ENCODE measurements around the gene CXCL1. TPM values are rescaled to one million over a fixed set of nuclear protein-coding genes. Genes with fewer than 3 reads are reported as not detected.

CXCL1 gene
- total and polyA plus RNA-seq, 2 donors (not counting 1 experiment from before 2014, with no cell fraction given), result 1.4 to 1.5 TPM

GRCh38 chr4:73831569-73831968 lies 37.6 kb upstream of the CXCL1 start:
- H3K9ac ChIP-seq (ENCODE audit: insufficient read depth, low read length), result no peak overlapping the region
- no peak overlapping the region for H3K27ac ChIP-seq (ENCODE audit: insufficient read depth, low read length)
- no peaks in the 10 kb centered on the region for H3K36me3 ChIP-seq (ENCODE audit: control insufficient read depth, insufficient read depth, low read length)
- H4K20me1 ChIP-seq (ENCODE audit: control insufficient read depth, extremely low read depth, insufficient read depth, low read length), result no peaks in the 10 kb centered on the region
- no peaks in the 10 kb centered on the region for H3K27me3 ChIP-seq (ENCODE audit: control insufficient read depth, insufficient read depth, low read length)
- peaks cover 7% of the 10 kb centered on the region for H3K4me1 ChIP-seq (ENCODE audit: control insufficient read depth, extremely low read depth, insufficient read depth, low read length)
- peak in 1 of 2 donors; percentile 70 for DNase-seq (ENCODE audit: low read depth in 2 of 2)
- H3K4me3 ChIP-seq (replicated peaks in 1 of 4; ENCODE audit: control extremely low read depth in 1 of 4, insufficient read depth in 1 of 4, low read depth in 3 of 4, low read length in 4 of 4), result no peak overlapping the region
- H2AFZ ChIP-seq (ENCODE audit: low read length), result no peak overlapping the region
- TF ChIP-seq, protein P1, sequence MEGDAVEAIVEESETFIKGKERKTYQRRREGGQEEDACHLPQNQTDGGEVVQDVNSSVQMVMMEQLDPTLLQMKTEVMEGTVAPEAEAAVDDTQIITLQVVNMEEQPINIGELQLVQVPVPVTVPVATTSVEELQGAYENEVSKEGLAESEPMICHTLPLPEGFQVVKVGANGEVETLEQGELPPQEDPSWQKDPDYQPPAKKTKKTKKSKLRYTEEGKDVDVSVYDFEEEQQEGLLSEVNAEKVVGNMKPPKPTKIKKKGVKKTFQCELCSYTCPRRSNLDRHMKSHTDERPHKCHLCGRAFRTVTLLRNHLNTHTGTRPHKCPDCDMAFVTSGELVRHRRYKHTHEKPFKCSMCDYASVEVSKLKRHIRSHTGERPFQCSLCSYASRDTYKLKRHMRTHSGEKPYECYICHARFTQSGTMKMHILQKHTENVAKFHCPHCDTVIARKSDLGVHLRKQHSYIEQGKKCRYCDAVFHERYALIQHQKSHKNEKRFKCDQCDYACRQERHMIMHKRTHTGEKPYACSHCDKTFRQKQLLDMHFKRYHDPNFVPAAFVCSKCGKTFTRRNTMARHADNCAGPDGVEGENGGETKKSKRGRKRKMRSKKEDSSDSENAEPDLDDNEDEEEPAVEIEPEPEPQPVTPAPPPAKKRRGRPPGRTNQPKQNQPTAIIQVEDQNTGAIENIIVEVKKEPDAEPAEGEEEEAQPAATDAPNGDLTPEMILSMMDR (conservative IDR thresholded peaks at IDR 0.05 in 1 of 2, IDR thresholded peaks at IDR 0.05 in 1 of 2; ENCODE audit: low read depth in 1 of 2, low read length in 2 of 2), result no peak
- TF ChIP-seq EZH2 (IDR thresholded peaks at IDR 0.05; ENCODE audit: low read length, missing control alignments), result no peak
- H3K9me3 ChIP-seq (ENCODE audit: control insufficient read depth, insufficient read depth, low read depth, low read length), result no peaks in the 10 kb centered on the region
- H3K4me2 ChIP-seq (ENCODE audit: extremely low read depth, insufficient read depth, low read length), result no peak overlapping the region
- no peaks in the 10 kb centered on the region for H3K79me2 ChIP-seq (ENCODE audit: control insufficient read depth, insufficient read depth, low read length)

- no peaks in the 10 kb centered on the region for H3K9me3 ChIP-seq (ENCODE audit: control insufficient read depth, insufficient read depth, low read depth, low read length)
- H3K36me3 ChIP-seq (ENCODE audit: control insufficient read depth, insufficient read depth, low read length), result no peaks in the 10 kb centered on the region
- H3K4me2 ChIP-seq (ENCODE audit: extremely low read depth, insufficient read depth, low read length), result no peak overlapping the region
- no peak overlapping the region for H3K27ac ChIP-seq (ENCODE audit: insufficient read depth, low read length)
- H3K9ac ChIP-seq (ENCODE audit: insufficient read depth, low read length), result no peak overlapping the region
- H3K27me3 ChIP-seq (ENCODE audit: control insufficient read depth, insufficient read depth, low read length), result no peaks in the 10 kb centered on the region
- no peaks in the 10 kb centered on the region for H4K20me1 ChIP-seq (ENCODE audit: control insufficient read depth, extremely low read depth, insufficient read depth, low read length)
- DNase-seq (ENCODE audit: low read depth in 2 of 2), result peak; percentile 42 to 95
- no peak overlapping the region for H2AFZ ChIP-seq (ENCODE audit: low read length)
- no peaks in the 10 kb centered on the region for H3K79me2 ChIP-seq (ENCODE audit: control insufficient read depth, insufficient read depth, low read length)
- H3K4me1 ChIP-seq (ENCODE audit: control insufficient read depth, extremely low read depth, insufficient read depth, low read length), result peaks cover 9% of the 10 kb centered on the region
- TF ChIP-seq, protein P1 (conservative IDR thresholded peaks at IDR 0.05 in 1 of 2, IDR thresholded peaks at IDR 0.05 in 1 of 2; ENCODE audit: low read depth in 1 of 2, low read length in 2 of 2), result no peak
- no peak for TF ChIP-seq EZH2 (IDR thresholded peaks at IDR 0.05; ENCODE audit: low read length, missing control alignments)
- H3K4me3 ChIP-seq (replicated peaks in 1 of 4; ENCODE audit: control extremely low read depth in 1 of 4, insufficient read depth in 1 of 4, low read depth in 3 of 4, low read length in 4 of 4), result no peak overlapping the region
These were observed 36.4 kb upstream of the CXCL1 start for GRCh38 chr4:73832651-73833237.

DNA sequence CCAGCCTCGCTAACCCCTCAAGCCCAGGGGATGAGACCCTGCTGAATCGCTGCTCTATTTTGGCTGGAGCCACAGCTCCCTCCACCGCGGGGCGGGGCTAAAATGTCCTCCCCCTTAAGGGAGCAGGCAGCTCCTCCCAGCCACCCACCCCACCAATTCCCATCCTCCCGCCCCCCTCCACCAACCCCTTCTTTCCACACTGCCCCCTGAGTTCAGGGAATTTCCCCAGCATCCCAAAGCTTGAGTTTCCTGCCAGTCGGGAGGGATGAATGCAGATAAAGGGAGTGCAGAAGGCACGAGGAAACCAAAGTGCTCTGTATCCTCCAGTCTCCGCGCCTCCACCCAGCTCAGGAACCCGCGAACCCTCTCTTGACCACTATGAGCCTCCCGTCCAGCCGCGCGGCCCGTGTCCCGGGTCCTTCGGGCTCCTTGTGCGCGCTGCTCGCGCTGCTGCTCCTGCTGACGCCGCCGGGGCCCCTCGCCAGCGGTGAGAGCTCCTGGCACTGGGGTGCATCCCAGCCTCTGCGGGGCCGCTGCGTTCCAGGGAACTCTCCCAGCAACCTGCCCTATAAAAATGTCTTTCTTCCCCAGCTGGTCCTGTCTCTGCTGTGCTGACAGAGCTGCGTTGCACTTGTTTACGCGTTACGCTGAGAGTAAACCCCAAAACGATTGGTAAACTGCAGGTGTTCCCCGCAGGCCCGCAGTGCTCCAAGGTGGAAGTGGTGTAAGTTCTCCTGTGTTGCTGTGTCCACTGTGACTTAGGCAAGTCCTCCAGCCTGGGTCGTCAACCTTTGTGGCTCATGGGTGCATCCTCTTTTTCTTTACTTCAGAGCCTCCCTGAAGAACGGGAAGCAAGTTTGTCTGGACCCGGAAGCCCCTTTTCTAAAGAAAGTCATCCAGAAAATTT lies 32.6 kb upstream of the CXCL1 start, which contains the start of gene CXCL6:
Gene CXCL6, plus strand, starts transcription at position 306 of the 907 bp plus-strand sequence. Its CDS starts 73 bp downstream, at position 379.
- TF ChIP-seq, protein P1 (conservative IDR thresholded peaks at IDR 0.05 in 1 of 2, IDR thresholded peaks at IDR 0.05 in 1 of 2; ENCODE audit: low read depth in 1 of 2, low read length in 2 of 2), result no peak
- TF ChIP-seq EZH2 (IDR thresholded peaks at IDR 0.05; ENCODE audit: low read length, missing control alignments), result no peak
- H3K9ac ChIP-seq (ENCODE audit: insufficient read depth, low read length), result no peak within 1 kb of the TSS
- H3K9me3 ChIP-seq (ENCODE audit: control insufficient read depth, insufficient read depth, low read depth, low read length), result no peaks in the 10 kb centered on the region
- no peak within 1 kb of the TSS for H3K27ac ChIP-seq (ENCODE audit: insufficient read depth, low read length)
- peaks cover 9% of the 10 kb centered on the region for H3K4me1 ChIP-seq (ENCODE audit: control insufficient read depth, extremely low read depth, insufficient read depth, low read length)
- no peaks in the 10 kb centered on the region for H4K20me1 ChIP-seq (ENCODE audit: control insufficient read depth, extremely low read depth, insufficient read depth, low read length)
- H3K4me3 ChIP-seq (replicated peaks in 1 of 4; ENCODE audit: control extremely low read depth in 1 of 4, insufficient read depth in 1 of 4, low read depth in 3 of 4, low read length in 4 of 4), result peak within 1 kb of the TSS; percentile 11 to 59 (median 42)
- no peaks in the 10 kb centered on the region for H3K36me3 ChIP-seq (ENCODE audit: control insufficient read depth, insufficient read depth, low read length)
- peak within 1 kb of the TSS; percentile 95 for H3K4me2 ChIP-seq (ENCODE audit: extremely low read depth, insufficient read depth, low read length)
- H2AFZ ChIP-seq (ENCODE audit: low read length), result peak within 1 kb of the TSS; percentile 82
- peak in 1 of 2 donors; percentile 36 for DNase-seq (ENCODE audit: low read depth in 2 of 2)
- no peaks in the 10 kb centered on the region for H3K79me2 ChIP-seq (ENCODE audit: control insufficient read depth, insufficient read depth, low read length)
- H3K27me3 ChIP-seq (ENCODE audit: control insufficient read depth, insufficient read depth, low read length), result no peaks in the 10 kb centered on the region
